Measurements from ENCODE around the gene BAD. TPM values are rescaled to one million over a fixed set of nuclear protein-coding genes. Genes with fewer than 3 reads are reported as not detected.

Gene BAD
- total RNA-seq, 1 experiment from 2014 or later, result 23.3 TPM

GRCh38 chr11:64249563-64250414 is 34.7 kb downstream of the BAD start:
- H3K4me3 Mint-ChIP-seq, result peak overlapping the region; percentile 30 to 93

More at GRCh38 chr11:64249563-64250414, 34.7 kb downstream of the BAD start:
- Histone ChIP-seq H3K56ac (ENCODE audit: insufficient read length, low read depth, low read length) (no peak overlapping the region), H3K79me2 (ENCODE audit: insufficient read depth, low read length) (peaks cover 7% of the 10 kb centered on the region; the same call in 1 of the 2 replicates), H2BK12ac (ENCODE audit: insufficient read length, low read depth, low read length) (no peak overlapping the region), H3K27ac (ENCODE audit: insufficient read length, low read depth, low read length) (peak overlapping the region; percentile 40), H3K18ac (ENCODE audit: insufficient read length, low read depth, low read length) (no peak overlapping the region), H2BK120ac (ENCODE audit: low read depth, low read length, poor library complexity, severe bottlenecking) (no peak overlapping the region), H3K4me1 (ENCODE audit: insufficient read depth, low read length) (peaks cover 9% of the 10 kb centered on the region; the same call in 1 of the 2 replicates), H3T11ph (ENCODE audit: low read length) (no peak overlapping the region), H3K4ac (ENCODE audit: low read depth, low read length) (no peak overlapping the region), H2AK5ac (ENCODE audit: insufficient read length, low read length) (no peak overlapping the region), H2BK5ac (ENCODE audit: insufficient read length, low read length) (no peak overlapping the region), H2BK15ac (ENCODE audit: low read depth, low read length) (no peak overlapping the region), H3K23ac (ENCODE audit: insufficient read length, low read depth, low read length) (no peak overlapping the region), H3K9ac (ENCODE audit: extremely low read depth, insufficient read length, low read length) (no peak overlapping the region), H4K5ac (ENCODE audit: insufficient read length, low read depth, low read length) (no peak overlapping the region), H4K8ac (replicated peaks; ENCODE audit: insufficient read length, low read depth, low read length) (no peak overlapping the region), H2AFZ (ENCODE audit: low read length) (no peak overlapping the region), H4K20me1 (ENCODE audit: control insufficient read depth, insufficient read depth, insufficient read length) (no peaks in the 10 kb centered on the region), H3K9me3 (ENCODE audit: control insufficient read depth, low read depth, low read length) (no peaks in the 10 kb centered on the region), H3K4me2 (ENCODE audit: insufficient read depth, insufficient read length, low read length) (peak overlapping the region; percentile 67), H3K14ac (ENCODE audit: insufficient read depth, low read length) (no peak overlapping the region), H3K79me1 (ENCODE audit: insufficient read depth, low read depth, low read length, poor library complexity, severe bottlenecking) (peaks cover 3% of the 10 kb centered on the region), H2BK20ac (ENCODE audit: low read depth, low read length, poor library complexity, severe bottlenecking) (no peak overlapping the region), H3K23me2 (ENCODE audit: insufficient read length, low read depth, low read length, poor library complexity, severe bottlenecking) (peaks cover 26% of the 10 kb centered on the region), H4K91ac (ENCODE audit: insufficient read length, low read depth, low read length) (no peak overlapping the region), H3K27me3 (ENCODE audit: insufficient read depth, low read length) (no peaks in the 10 kb centered on the region)
- peaks cover 34 to 47% of the 10 kb centered on the region in 2 experiments for H3K4me1 Mint-ChIP-seq
- no peaks in the 10 kb centered on the region for H3K27me3 Mint-ChIP-seq (ENCODE audit: low read depth)
- peak; percentile 82 for DNase-seq
- no peak for TF ChIP-seq CTCF (conservative IDR thresholded peaks at IDR 0.05)
- no CpG with 5 or more reads among the region's 8 CpGs for WGBS (ENCODE audit: extremely low coverage, insufficient read length, low lambda C conversion rate)
- no peaks in the 10 kb centered on the region; a peak in 1 of 5 replicates for H3K9me3 Mint-ChIP-seq
- peaks cover 5 to 19% (median 7%) of the 10 kb centered on the region in 3 experiments; a peak in 4 of 7 replicates for H3K36me3 Mint-ChIP-seq (ENCODE audit: insufficient read depth in 1 of 3, low read depth in 3 of 3)
- H3K27ac Mint-ChIP-seq, result peak overlapping the region; percentile 88 to 97 (median 97)
